Measurements from ENCODE around the gene UQCRC1.

Gene UQCRC1

DNA sequence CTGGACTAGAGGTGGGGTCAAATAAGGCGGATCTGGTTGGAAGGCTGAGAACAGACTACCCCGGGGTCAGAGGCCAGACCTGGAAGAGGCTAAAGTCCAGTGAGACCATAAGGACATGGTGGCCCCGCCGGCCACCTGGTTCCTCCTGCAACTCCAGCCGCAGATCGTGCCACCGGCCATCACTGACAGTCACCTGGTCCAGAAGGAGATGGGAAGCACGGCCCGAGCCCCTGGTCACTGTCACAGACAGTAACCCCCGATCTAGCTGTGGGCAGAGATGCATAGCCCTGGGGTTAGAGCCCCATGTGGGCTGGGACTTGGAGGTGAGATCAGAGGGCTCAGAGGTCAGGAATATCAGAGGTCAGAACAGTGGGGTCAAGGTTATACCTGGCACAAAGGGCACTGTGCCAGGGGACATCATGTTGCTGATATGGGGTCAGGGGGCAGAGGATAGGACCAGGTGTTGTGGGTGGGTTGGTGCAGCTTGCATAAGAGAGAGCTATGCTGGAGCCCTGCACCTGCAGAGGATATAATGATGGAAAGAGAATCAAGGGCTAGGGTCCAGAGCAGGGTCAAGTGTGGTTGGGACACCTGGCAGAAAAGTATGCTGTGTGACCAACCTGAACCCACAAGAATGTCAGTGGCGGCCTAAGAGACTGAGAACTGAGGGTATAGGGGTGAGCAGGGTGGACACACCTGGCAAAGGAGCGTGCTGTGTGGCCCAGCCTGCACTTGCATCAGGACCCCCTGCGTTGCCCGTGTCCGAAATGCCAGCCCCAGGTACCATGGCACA, 43.7 kb upstream of the UQCRC1 start:
- ChIA-PET CTCF (no interaction called here), POLR2A (ENCODE audit: low non-redundant PET) (no interaction called here)

DNA sequence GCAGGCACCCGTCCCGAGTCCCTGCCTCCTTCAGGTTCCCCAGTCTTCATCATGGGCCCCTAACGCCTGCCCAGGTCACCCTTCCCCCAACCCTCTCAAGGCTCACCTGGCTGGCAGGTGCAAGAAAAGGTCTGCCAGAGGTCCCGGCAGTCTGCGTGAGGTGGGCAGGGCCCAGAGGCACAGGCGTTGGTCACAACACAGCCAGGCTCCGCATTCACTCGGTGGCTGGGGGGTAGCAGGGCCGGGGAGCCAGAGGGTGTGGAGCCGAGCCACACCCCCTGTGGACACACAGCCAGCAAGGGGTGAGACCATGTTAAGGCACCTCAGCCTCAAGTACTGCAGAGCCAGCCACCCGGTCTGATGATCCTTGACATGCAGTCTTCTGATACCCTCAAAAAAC, 42.3 kb upstream of the UQCRC1 start:
- H3K27ac ChIP-seq, result no peak overlapping the region
- ChIA-PET CTCF (no interaction called here), POLR2A (ENCODE audit: low non-redundant PET) (no interaction called here)
- TF ChIP-seq, protein P1, sequence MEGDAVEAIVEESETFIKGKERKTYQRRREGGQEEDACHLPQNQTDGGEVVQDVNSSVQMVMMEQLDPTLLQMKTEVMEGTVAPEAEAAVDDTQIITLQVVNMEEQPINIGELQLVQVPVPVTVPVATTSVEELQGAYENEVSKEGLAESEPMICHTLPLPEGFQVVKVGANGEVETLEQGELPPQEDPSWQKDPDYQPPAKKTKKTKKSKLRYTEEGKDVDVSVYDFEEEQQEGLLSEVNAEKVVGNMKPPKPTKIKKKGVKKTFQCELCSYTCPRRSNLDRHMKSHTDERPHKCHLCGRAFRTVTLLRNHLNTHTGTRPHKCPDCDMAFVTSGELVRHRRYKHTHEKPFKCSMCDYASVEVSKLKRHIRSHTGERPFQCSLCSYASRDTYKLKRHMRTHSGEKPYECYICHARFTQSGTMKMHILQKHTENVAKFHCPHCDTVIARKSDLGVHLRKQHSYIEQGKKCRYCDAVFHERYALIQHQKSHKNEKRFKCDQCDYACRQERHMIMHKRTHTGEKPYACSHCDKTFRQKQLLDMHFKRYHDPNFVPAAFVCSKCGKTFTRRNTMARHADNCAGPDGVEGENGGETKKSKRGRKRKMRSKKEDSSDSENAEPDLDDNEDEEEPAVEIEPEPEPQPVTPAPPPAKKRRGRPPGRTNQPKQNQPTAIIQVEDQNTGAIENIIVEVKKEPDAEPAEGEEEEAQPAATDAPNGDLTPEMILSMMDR (conservative IDR thresholded peaks at IDR 0.05; ENCODE audit: low read depth), result no peak
- no peak for DNase-seq (ENCODE audit: low spot score)

More for the DNA sequence above, 43.7 kb upstream of the UQCRC1 start:
- TF ChIP-seq, protein P1 (conservative IDR thresholded peaks at IDR 0.05; ENCODE audit: low read depth), result no peak
- H3K27ac ChIP-seq, result peak overlapping the region; percentile 3; the same call in 1 of the 2 replicates
- DNase-seq (ENCODE audit: low spot score), result no peak

DNA sequence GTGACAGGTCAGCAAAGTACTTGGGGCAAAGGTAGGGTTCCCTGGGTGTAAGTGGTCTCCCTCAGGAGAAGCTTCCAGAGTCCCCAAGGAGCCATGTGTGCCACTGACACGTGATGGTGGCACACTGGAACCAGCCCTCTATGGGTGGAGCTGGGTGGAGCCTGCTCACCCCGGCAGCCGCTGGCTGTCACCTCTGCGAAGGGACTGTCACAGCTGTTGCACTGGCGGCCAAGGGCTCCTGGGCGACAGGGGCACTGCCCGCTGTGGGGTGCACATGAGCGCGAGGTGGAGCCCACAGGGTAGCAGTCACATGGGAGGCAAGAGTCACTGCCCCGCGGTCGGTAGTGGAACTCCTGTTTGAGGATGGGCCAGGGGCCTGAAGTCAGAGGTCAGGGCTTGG, 41.3 kb upstream of the UQCRC1 start:
- no peak for DNase-seq (ENCODE audit: low spot score)
- CTCF ChIA-PET, result no interaction called here
- H3K27ac ChIP-seq, result peak overlapping the region; percentile 5; the same call in 1 of the 2 replicates
- TF ChIP-seq, protein P1 (conservative IDR thresholded peaks at IDR 0.05; ENCODE audit: low read depth), result no peak
- POLR2A ChIA-PET (ENCODE audit: low non-redundant PET), result no interaction called here

DNA sequence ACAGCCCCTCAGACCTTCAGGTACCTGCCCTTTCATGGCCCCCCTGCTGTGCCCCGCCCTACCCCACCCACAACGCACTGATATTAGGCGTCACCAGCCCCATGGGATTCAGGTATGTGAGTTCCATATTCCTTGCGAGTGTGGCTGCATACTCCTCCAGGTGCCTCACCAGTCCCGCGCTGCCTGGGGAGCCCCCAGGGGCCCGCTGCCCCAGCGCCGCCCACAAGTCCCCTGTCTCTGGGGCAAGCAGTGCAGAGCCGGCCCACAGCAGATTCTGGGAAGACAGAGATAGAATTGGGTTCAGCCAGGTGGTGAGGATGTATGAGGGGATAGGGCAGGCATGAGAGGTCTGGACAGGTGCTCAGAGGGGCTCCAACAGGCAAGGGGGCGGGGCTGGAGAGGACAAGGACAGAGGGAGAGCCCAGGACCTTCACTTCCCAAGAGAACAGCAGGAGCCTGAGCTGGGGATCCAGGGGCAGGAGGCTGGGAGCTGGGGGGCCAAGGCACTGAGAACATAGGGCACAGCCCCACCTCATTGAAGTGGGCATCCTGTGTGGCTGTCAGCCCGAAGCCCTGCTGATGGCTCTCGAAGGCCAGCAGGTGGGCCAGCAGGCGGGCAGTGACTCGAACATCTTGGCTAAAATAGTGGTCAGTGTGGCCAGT, 38.9 kb upstream of the UQCRC1 start:
- DNase-seq (ENCODE audit: low spot score), result no peak
- CTCF ChIA-PET, result interaction anchor here (0.7 kb wide), 1 partner anchor 61 kb away, joined by 3 read pairs; no protein-coding TSS in a partner anchor
- POLR2A ChIA-PET (ENCODE audit: low non-redundant PET), result no interaction called here
- peak overlapping the region; percentile 39; the same call in 1 of the 2 replicates for H3K27ac ChIP-seq
- TF ChIP-seq, protein P1 (conservative IDR thresholded peaks at IDR 0.05; ENCODE audit: low read depth), result no peak

DNA sequence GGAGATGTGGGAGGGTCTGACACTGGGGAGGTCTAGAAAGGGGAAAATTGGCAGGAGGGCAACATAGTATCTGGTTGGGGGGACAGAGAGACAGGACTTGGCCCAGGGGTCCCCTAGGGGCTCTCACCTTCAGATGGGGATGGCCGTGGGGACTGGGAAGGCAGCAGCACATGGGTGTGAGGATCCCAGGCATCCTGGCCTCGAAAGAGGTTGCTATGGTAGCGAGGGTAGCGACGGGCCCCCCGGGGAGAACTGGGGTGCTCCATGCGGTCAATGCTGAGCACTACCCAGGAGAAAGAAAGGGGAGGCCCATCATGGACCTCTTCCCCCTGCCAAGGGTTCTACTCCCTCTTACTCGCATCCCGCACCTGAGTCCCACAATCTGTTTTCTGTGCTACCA, 38.3 kb upstream of the UQCRC1 start:
- POLR2A ChIA-PET (ENCODE audit: low non-redundant PET), result no interaction called here
- no peak overlapping the region for H3K27ac ChIP-seq
- TF ChIP-seq, protein P1 (conservative IDR thresholded peaks at IDR 0.05; ENCODE audit: low read depth), result no peak
- no peak for DNase-seq (ENCODE audit: low spot score)
- CTCF ChIA-PET, result no interaction called here

DNA sequence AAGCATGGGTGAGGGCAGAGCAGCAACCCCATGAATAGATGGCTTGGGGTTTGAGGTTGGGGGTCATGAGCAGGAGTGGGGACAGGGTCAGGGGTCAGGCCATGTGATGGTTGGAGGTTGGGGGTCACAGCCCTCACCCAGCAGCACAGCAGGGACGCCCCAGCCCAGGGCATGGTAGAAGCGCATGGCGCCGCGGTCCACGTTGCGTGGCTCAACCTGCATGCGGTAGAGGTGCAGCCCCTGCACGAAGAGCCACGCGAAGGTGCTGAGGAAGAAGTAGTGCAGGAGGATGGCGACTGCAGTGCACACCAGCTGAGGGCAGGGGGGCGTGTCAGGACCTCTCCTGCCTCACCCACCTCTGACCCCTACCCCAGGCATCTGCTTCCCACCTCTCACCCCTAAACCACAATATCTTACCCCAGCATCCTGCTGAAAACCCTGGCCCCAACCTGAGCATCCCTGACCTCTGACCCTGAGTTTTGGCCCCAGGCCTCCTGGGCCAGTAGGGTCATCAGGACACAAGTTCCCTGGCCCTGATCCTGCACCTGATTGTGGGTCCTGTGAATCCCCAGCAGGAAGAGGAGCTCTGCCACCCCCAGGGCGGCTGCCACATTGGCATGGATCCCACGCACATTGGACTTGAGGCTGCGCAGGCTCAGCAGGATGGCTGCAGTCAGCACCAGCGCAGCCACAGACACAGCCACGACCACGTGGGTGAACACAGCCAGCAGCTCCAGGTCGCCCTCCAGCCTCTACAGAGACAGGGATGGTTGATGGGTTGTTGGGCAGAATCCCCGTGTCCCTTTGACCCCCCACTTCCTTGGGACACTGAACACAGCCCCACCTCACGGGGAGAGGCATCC, 35.7 kb upstream of the UQCRC1 start:
- no peak overlapping the region; the same call in 1 of the 2 replicates for H3K27ac ChIP-seq
- DNase-seq (ENCODE audit: low spot score), result no peak
- TF ChIP-seq, protein P1 (conservative IDR thresholded peaks at IDR 0.05; ENCODE audit: low read depth), result no peak
- POLR2A ChIA-PET (ENCODE audit: low non-redundant PET), result no interaction called here
- CTCF ChIA-PET, result no interaction called here
